ENCODE results near the gene UCN3. TPM values are rescaled to one million over a fixed set of nuclear protein-coding genes. Genes with fewer than 3 reads are reported as not detected.
"Not testable (repeated sequence)": the region's sequence is repeated elsewhere in the genome, so short reads cannot be mapped to it uniquely, and the experiment has no call there.

UCN3 gene
- polyA plus RNA-seq, 1 of the 3 experiments (the other 2 are of a cell fraction) = not detected

DNA sequence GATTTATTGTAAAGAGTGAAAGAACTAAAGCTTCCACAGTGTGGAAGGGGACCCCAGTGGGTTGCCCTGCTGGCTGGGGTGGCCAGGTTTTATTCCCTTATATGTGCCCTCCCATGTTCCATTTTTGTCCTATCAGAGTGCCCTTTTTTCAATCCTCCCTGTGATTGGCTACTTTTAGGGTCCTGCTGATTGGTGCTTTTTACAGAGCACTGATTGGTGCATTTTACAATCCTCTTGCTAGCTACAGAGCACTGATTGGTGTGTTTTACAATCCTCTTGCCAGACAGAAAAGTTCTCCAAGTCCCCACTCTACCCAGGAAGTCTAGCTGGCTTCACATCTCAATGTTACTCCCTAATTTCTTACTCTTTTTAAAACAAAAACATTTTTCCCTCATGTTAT is 46.0 kb downstream of the UCN3 start:
- H3K36me3 ChIP-seq (replicated peaks in 1 of 2; ENCODE audit: control insufficient read depth in 1 of 2, insufficient read depth in 2 of 2, low read length in 1 of 2); H4K20me1 ChIP-seq (ENCODE audit: insufficient read depth); H3K27ac ChIP-seq (ENCODE audit: low read depth in 2 of 2, low read length in 1 of 2); H3K27me3 ChIP-seq (ENCODE audit: insufficient read depth); POLR2A ChIA-PET; H2AFZ ChIP-seq (ENCODE audit: low read depth); H3F3A ChIP-seq (replicated peaks; ENCODE audit: insufficient read depth); H3K9me3 ChIP-seq; H3K9me2 ChIP-seq; H3K4me1 ChIP-seq (ENCODE audit: control insufficient read depth in 1 of 2, insufficient read depth in 2 of 2, low read depth in 1 of 2, low read length in 1 of 2); H3K4me3 ChIP-seq (ENCODE audit: low read depth in 2 of 2, low read length in 1 of 2); DNase-seq; H3K4me2 ChIP-seq; H3K9ac ChIP-seq: not testable (repeated sequence)
- CTCF ChIA-PET = interaction anchor here (1.0 kb wide), 1 partner anchor 596 kb away, joined by 4 read pairs; no protein-coding TSS in a partner anchor
- peaks cover 29% of the 10 kb centered on the region for H3K79me2 ChIP-seq (ENCODE audit: insufficient read depth)

DNA sequence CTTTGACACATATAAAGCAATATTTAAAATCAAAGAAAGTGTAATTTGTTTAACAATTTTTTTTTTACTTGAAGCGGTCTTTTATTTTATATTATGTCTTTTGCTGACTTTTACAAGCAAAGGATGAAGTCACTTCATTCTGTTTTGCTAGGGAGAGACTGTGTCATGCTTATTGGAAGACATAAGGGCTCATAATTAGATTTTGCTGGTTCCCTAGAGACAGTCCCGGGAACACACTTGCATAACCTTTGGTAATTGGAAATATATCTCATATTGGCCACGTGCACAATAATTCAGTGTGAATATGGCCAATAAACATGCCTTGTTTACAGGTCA is 47.1 kb downstream of the UCN3 start:
- CTCF ChIA-PET = interaction anchor here (1.0 to 1.4 kb wide), 3 partner anchors 11 to 597 kb away, joined by 3 to 4 read pairs (median 4); no protein-coding TSS in a partner anchor
- Histone ChIP-seq H3K9ac (peak overlapping the region; percentile 75; the same call in 1 of the 2 replicates), H3K9me3 (no peaks in the 10 kb centered on the region), H2AFZ (ENCODE audit: low read depth) (peak overlapping the region; percentile 94; the same call in 1 of the 2 replicates), H4K20me1 (ENCODE audit: insufficient read depth) (no peaks in the 10 kb centered on the region), H3K79me2 (ENCODE audit: insufficient read depth) (peaks cover 40% of the 10 kb centered on the region), H3K27ac (ENCODE audit: low read depth in 2 of 2, low read length in 1 of 2) (peak overlapping the region in 1 of 2 experiments; percentile 62; a peak in 2 of 4 replicates), H3K4me1 (ENCODE audit: control insufficient read depth in 1 of 2, insufficient read depth in 2 of 2, low read depth in 1 of 2, low read length in 1 of 2) (peaks cover 0 to 3% of the 10 kb centered on the region in 2 experiments; a peak in 1 of 4 replicates), H3F3A (replicated peaks; ENCODE audit: insufficient read depth) (no peaks in the 10 kb centered on the region), H3K36me3 (replicated peaks in 1 of 2; ENCODE audit: control insufficient read depth in 1 of 2, insufficient read depth in 2 of 2, low read length in 1 of 2) (no peaks in the 10 kb centered on the region), H3K9me2 (no peaks in the 10 kb centered on the region), H3K4me2 (peak overlapping the region; percentile 81), H3K27me3 (ENCODE audit: insufficient read depth) (no peaks in the 10 kb centered on the region), H3K4me3 (ENCODE audit: low read depth in 2 of 2, low read length in 1 of 2) (peak overlapping the region; percentile 69 to 87)
- POLR2A ChIA-PET = no interaction called here
- DNase-seq = peak; percentile 14
- 12% methylated on average over 3 of the region's 3 CpGs for WGBS (ENCODE audit: low lambda C conversion rate)
- TF ChIP-seq RXRA (IDR thresholded peaks at IDR 0.05; ENCODE audit: borderline replicate concordance, low read depth) = no peak
- TF ChIP-seq SIN3A (IDR thresholded peaks at IDR 0.05; ENCODE audit: borderline replicate concordance, low read depth, low read length) = no peak
- TF ChIP-seq NRF1 (IDR thresholded peaks at IDR 0.05; ENCODE audit: low read depth, low read length) = no peak
- no peak for TF ChIP-seq TEAD4 (IDR thresholded peaks at IDR 0.05; ENCODE audit: borderline replicate concordance, insufficient read depth)
- no peak for TF ChIP-seq RFX5 (IDR thresholded peaks at IDR 0.05; ENCODE audit: low read length)
- TF ChIP-seq SMC3 (IDR thresholded peaks at IDR 0.05; ENCODE audit: low read depth, low read length) = no peak
- TF ChIP-seq GABPA (IDR thresholded peaks at IDR 0.05; ENCODE audit: low read depth) = no peak
- TF ChIP-seq CHD2 (IDR thresholded peaks at IDR 0.05; ENCODE audit: low read length, partially characterized antibody) = no peak
- no peak for TF ChIP-seq EP300 (IDR thresholded peaks at IDR 0.05; ENCODE audit: borderline replicate concordance in 1 of 2, low read depth in 1 of 2, low read length in 1 of 2)
- TF ChIP-seq EZH2phosphoT487 (IDR thresholded peaks at IDR 0.05; ENCODE audit: borderline replicate concordance, low read depth) = no peak

- 1% methylated on average over 29 of the region's 48 CpGs for WGBS (ENCODE audit: low lambda C conversion rate)
- Histone ChIP-seq H3K4me1 (ENCODE audit: control insufficient read depth in 1 of 2, insufficient read depth in 2 of 2, low read depth in 1 of 2, low read length in 1 of 2) (peaks cover 0 to 3% of the 10 kb centered on the region in 2 experiments; a peak in 1 of 4 replicates), H3K4me2 (peak within 1 kb of the TSS; percentile 81), H2AFZ (ENCODE audit: low read depth) (peak within 1 kb of the TSS; percentile 94), H3K9ac (peak within 1 kb of the TSS; percentile 75; the same call in 1 of the 2 replicates), H3K36me3 (replicated peaks in 1 of 2; ENCODE audit: control insufficient read depth in 1 of 2, insufficient read depth in 2 of 2, low read length in 1 of 2) (no peaks in the 10 kb centered on the region), H3F3A (replicated peaks; ENCODE audit: insufficient read depth) (no peaks in the 10 kb centered on the region), H4K20me1 (ENCODE audit: insufficient read depth) (no peaks in the 10 kb centered on the region), H3K9me3 (no peaks in the 10 kb centered on the region), H3K27ac (ENCODE audit: low read depth in 2 of 2, low read length in 1 of 2) (peak within 1 kb of the TSS; percentile 54 to 64; a peak in 3 of 4 replicates), H3K27me3 (ENCODE audit: insufficient read depth) (no peaks in the 10 kb centered on the region), H3K9me2 (no peaks in the 10 kb centered on the region), H3K4me3 (ENCODE audit: low read depth in 2 of 2, low read length in 1 of 2) (peak within 1 kb of the TSS; percentile 69 to 87), H3K79me2 (ENCODE audit: insufficient read depth) (peaks cover 45% of the 10 kb centered on the region)
- DNase-seq = peak; percentile 97
- ChIA-PET POLR2A (no interaction called here), CTCF (interaction anchor here (0.9 to 1.4 kb wide), 5 partner anchors 11 to 211 kb away, joined by 3 to 5 read pairs (median 3); no protein-coding TSS in a partner anchor)
- TF ChIP-seq SIN3A (IDR thresholded peaks at IDR 0.05; ENCODE audit: borderline replicate concordance, low read depth, low read length) (peak; percentile 99), MXI1 (IDR thresholded peaks at IDR 0.05; ENCODE audit: low read depth, low read length) (peak; percentile 98), FOXJ3 (CRISPR knock-in tag; IDR thresholded peaks at IDR 0.05) (no peak), NFIC (IDR thresholded peaks at IDR 0.05; ENCODE audit: borderline replicate concordance) (peak; percentile 43; the same call in 1 of the 2 replicates), TAF1 (IDR thresholded peaks at IDR 0.05; ENCODE audit: borderline replicate concordance, low read depth, low read length) (peak; percentile 15; the same call in 1 of the 2 replicates), PBX3 (IDR thresholded peaks at IDR 0.05) (peak; percentile 33; the same call in 1 of the 2 replicates), YY1 (IDR thresholded peaks at IDR 0.05; ENCODE audit: low read depth) (peak; percentile 81; the same call in 1 of the 2 replicates), RFX5 (IDR thresholded peaks at IDR 0.05; ENCODE audit: low read length) (no peak), MAX (IDR thresholded peaks at IDR 0.05; ENCODE audit: low read depth) (peak; percentile 88), TEAD4 (IDR thresholded peaks at IDR 0.05; ENCODE audit: borderline replicate concordance, insufficient read depth) (no peak), IRF3 (IDR thresholded peaks at IDR 0.05; ENCODE audit: low read depth, low read length) (peak; percentile 44), CHD2 (IDR thresholded peaks at IDR 0.05; ENCODE audit: low read length, partially characterized antibody) (peak; percentile 54)
Observed at GRCh38 chr10:5412277-5412941, 47.6 kb downstream of the UCN3 start, which contains the start of gene NET1. Gene NET1, plus strand, starts transcription at chr10:5412557. Its CDS starts 136 bp downstream, at chr10:5412693.

All from SK-N-SH (cell line).